NCI-H187 (cell line): ENCODE measurements around the gene SDHAF3.
A peak's percentile ranks its signal among the peaks of the same experiment; 100 is the strongest.
"Not testable (repeated sequence)": the region's sequence is repeated elsewhere in the genome, so short reads cannot be mapped to it uniquely, and the experiment has no call there.

ENCODE experiments used
- DNase-seq, 2 experiments: peaks; one replicate each; lab custom pipeline; 2025; lab: John Stamatoyannopoulos, UW

SDHAF3 gene

GRCh38 chr7:97123115-97123514 lies 5.6 kb downstream of the SDHAF3 start:
- not testable (repeated sequence) for DNase-seq

- DNase-seq = no peak
Observed at GRCh38 chr7:97126483-97127171, 9.1 kb downstream of the SDHAF3 start.

GRCh38 chr7:97128736-97129135 lies 11.2 kb downstream of the SDHAF3 start:
- no peak for DNase-seq

- no peak for DNase-seq
Observed at GRCh38 chr7:97130417-97131139, 13.1 kb downstream of the SDHAF3 start.

- DNase-seq = no peak
Observed at GRCh38 chr7:97133159-97133558, 15.7 kb downstream of the SDHAF3 start.

- no peak for DNase-seq
Observed at GRCh38 chr7:97138830-97139229, 21.3 kb downstream of the SDHAF3 start.

GRCh38 chr7:97145068-97145467 lies 27.6 kb downstream of the SDHAF3 start:
- no peak for DNase-seq

GRCh38 chr7:97149843-97150242 lies 32.3 kb downstream of the SDHAF3 start:
- DNase-seq = no peak

GRCh38 chr7:97155897-97156418 lies 38.5 kb downstream of the SDHAF3 start:
- no peak for DNase-seq

- DNase-seq = not testable (repeated sequence)
Observed at GRCh38 chr7:97159984-97160383, 42.5 kb downstream of the SDHAF3 start.

GRCh38 chr7:97161609-97162008 lies 44.1 kb downstream of the SDHAF3 start:
- not testable (repeated sequence) for DNase-seq

GRCh38 chr7:97166308-97166707 lies 48.8 kb downstream of the SDHAF3 start:
- DNase-seq = no peak

- DNase-seq = no peak
Observed at GRCh38 chr7:97167176-97167575, 49.7 kb downstream of the SDHAF3 start.

GRCh38 chr7:97167749-97168148 lies 50.3 kb downstream of the SDHAF3 start:
- DNase-seq = no peak

- DNase-seq = no peak
Observed at GRCh38 chr7:97174303-97174702, 56.8 kb downstream of the SDHAF3 start.

- DNase-seq = peak in 1 of 2 experiments; percentile 28
Observed at GRCh38 chr7:97179454-97180104, 62.1 kb downstream of the SDHAF3 start.

GRCh38 chr7:97187067-97187466 lies 69.6 kb downstream of the SDHAF3 start:
- DNase-seq = no peak

- DNase-seq = not testable (repeated sequence)
Observed at GRCh38 chr7:97196174-97196573, 78.7 kb downstream of the SDHAF3 start.

GRCh38 chr7:97198596-97198995 lies 81.1 kb downstream of the SDHAF3 start:
- DNase-seq = no peak

GRCh38 chr7:97200018-97200417 lies 82.5 kb downstream of the SDHAF3 start:
- no peak for DNase-seq

- no peak for DNase-seq
Observed at GRCh38 chr7:97203957-97204356, 86.5 kb downstream of the SDHAF3 start.

GRCh38 chr7:97204821-97205220 lies 87.3 kb downstream of the SDHAF3 start:
- DNase-seq = no peak

GRCh38 chr7:97215556-97215955 lies 98.1 kb downstream of the SDHAF3 start:
- no peak for DNase-seq
